ENCODE measurements around the gene MAN2A2. TPM values are rescaled to one million over a fixed set of nuclear protein-coding genes. Genes with fewer than 3 reads are reported as not detected.
A peak's percentile ranks its signal among the peaks of the same experiment; 100 is the strongest.

The MAN2A2 gene
- total and polyA plus RNA-seq, 2 donors (not counting 3 experiments of a cell fraction or from before 2014, with no cell fraction given), result 60.9 to 77.7 TPM

DNA sequence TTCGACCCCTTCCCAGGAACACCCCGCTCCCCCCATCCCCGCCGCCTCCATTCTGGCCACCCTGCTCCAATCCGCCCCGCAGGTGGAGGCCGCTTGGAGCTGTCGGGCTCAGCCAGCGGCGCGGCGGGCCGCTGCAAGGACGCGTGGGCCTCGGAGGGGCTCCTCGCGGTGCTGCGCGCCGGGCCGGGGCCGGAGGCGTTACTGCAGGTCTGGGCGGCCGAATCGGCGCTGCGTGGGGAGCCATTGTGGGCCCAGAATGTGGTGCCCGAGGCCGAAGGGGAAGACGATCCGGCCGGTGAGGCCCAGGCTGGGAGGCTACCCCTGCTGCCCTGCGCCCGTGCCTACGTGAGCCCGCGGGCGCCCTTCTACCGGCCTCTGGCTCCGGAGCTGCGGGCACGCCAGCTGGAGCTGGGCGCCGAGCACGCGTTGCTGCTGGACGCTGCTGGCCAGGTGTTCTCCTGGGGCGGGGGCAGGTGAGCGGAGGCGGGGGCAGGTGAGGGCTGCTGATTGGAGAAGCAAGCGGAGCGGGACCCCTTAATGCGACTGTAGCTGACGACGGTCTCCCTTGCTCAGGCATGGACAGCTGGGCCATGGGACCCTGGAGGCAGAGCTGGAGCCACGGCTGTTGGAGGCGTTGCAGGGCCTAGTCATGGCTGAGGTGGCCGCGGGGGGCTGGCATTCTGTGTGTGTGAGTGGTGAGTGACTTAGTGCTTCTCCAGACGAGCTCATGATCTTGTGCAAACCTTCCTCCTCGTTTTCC, 54.1 kb downstream of the MAN2A2 start:
- ChIA-PET CTCF (interaction anchor here (0.6 to 6.9 kb wide), 42 partner anchors 10 to 316 kb away, joined by 3 to 155 read pairs (median 6); partner anchors contain the start of genes HDDC3, PRC1, UNC45A and VPS33B), POLR2A (interaction anchor here (0.9 to 1.0 kb wide), 2 partner anchors 30 to 64 kb away, joined by 3 to 4 read pairs; no protein-coding TSS in a partner anchor)
- intact Hi-C loops (cut with micrococcal nuclease), result loop anchor here (1.0 to 2.0 kb wide), 2 partner anchors 66 to 76 kb away; partner anchors contain the start of gene VPS33B

DNA sequence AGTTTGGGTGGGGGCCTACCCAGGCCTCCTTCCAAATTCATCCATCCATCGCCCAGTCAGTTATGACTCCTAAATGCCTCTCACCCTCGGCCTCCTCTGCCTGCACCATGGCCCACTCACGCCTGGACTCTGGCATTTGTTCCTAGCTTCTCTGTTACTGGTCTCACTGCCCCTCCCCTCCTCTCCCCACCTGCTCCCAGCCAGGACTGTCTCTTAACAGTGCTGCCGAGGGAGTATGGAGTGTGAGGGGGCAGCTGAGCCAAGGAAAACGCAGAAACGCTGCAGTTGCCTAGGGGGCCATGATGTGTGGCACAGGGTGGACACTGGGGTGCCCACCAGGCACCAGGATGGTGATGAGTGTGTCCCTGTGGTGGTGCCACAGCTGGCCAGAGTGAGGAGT, 54.7 kb downstream of the MAN2A2 start:
- H3K36me3 ChIP-seq (ENCODE audit: control insufficient read depth in 2 of 2, extremely low read depth in 1 of 2, insufficient read depth in 2 of 2, low read length in 2 of 2), result peaks cover 7 to 14% of the 10 kb centered on the region in 2 experiments
- no peak overlapping the region for H3K27ac ChIP-seq (ENCODE audit: insufficient read depth, low read depth, low read length)
- no peaks in the 10 kb centered on the region for H4K20me1 ChIP-seq (replicated peaks; ENCODE audit: control insufficient read depth, extremely low read depth, insufficient read depth, low read length)
- H3K9me1 ChIP-seq (replicated peaks; ENCODE audit: control insufficient read depth, extremely low read depth, insufficient read depth, low read length), result no peaks in the 10 kb centered on the region
- FAIRE-seq (no peak), DNase-seq (ENCODE audit: low read depth, low spot score) (no peak)
- ChIA-PET POLR2A (interaction anchor here (0.7 to 1.0 kb wide), 3 partner anchors 29 to 64 kb away, joined by 3 to 5 read pairs (median 4); no protein-coding TSS in a partner anchor), CTCF (interaction anchor here (1.5 to 6.9 kb wide), 20 partner anchors 10 to 315 kb away, joined by 3 to 155 read pairs (median 23); partner anchors contain the start of genes HDDC3, PRC1, UNC45A and VPS33B)
- H3K27me3 ChIP-seq (ENCODE audit: control insufficient read depth in 2 of 2, insufficient read depth in 2 of 2, low read length in 2 of 2), result no peaks in the 10 kb centered on the region
- H3K4me2 ChIP-seq (ENCODE audit: insufficient read depth, low read length), result peak overlapping the region; percentile 31
- H3K9me3 ChIP-seq (replicated peaks; ENCODE audit: control insufficient read depth, insufficient read depth, low read length), result no peaks in the 10 kb centered on the region
- dilution Hi-C loops (cut with MboI; ENCODE audit: extremely low pct_ligation_motif_present, low sequenced_read_pairs), result no loop called here
- peaks cover 3% of the 10 kb centered on the region for H3K79me2 ChIP-seq (ENCODE audit: control insufficient read depth, insufficient read depth, low read length)
- no TSS peak for BruUV-seq (replicated peaks)
- H3K4me3 ChIP-seq (replicated peaks in 1 of 3; ENCODE audit: insufficient read depth in 1 of 3, low read depth in 1 of 3, low read length in 3 of 3), result no peak overlapping the region
- H3K4me1 ChIP-seq (ENCODE audit: control insufficient read depth, extremely low read depth, insufficient read depth, low read length), result peaks cover 13% of the 10 kb centered on the region
- TF ChIP-seq, protein P1, sequence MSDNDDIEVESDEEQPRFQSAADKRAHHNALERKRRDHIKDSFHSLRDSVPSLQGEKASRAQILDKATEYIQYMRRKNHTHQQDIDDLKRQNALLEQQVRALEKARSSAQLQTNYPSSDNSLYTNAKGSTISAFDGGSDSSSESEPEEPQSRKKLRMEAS (IDR thresholded peaks at IDR 0.05; ENCODE audit: insufficient read depth, insufficient read length), result no peak
- TF ChIP-seq GATA2 (IDR thresholded peaks at IDR 0.05; ENCODE audit: insufficient read depth, insufficient read length, low read depth, low read length) (no peak), MYC (IDR thresholded peaks at IDR 0.05; ENCODE audit: low read depth, low read length) (no peak), JUN (IDR thresholded peaks at IDR 0.05; ENCODE audit: borderline replicate concordance, insufficient read depth, insufficient read length, low read depth) (no peak), EZH2 (IDR thresholded peaks at IDR 0.05; ENCODE audit: borderline replicate concordance, low read depth, low read length, severe bottlenecking) (no peak), POLR2A (IDR thresholded peaks at IDR 0.05; ENCODE audit: low read depth, low read length) (no peak), CTCF (IDR thresholded peaks at IDR 0.05; ENCODE audit: extremely low read depth in 1 of 2, insufficient read depth in 1 of 2, low read depth in 1 of 2, low read length in 2 of 2) (no peak), FOS (IDR thresholded peaks at IDR 0.05; ENCODE audit: borderline replicate concordance, insufficient read depth, low read length) (no peak), POLR2AphosphoS5 (IDR thresholded peaks at IDR 0.05; ENCODE audit: insufficient read depth, low read depth, low read length) (no peak)
- intact Hi-C loops (cut with micrococcal nuclease), result loop anchor here (1.0 to 2.0 kb wide), 2 partner anchors 65 to 76 kb away; partner anchors contain the start of gene VPS33B
- H2AFZ ChIP-seq (ENCODE audit: low read depth, low read length), result no peak overlapping the region
- no peak overlapping the region for H3K9ac ChIP-seq (replicated peaks; ENCODE audit: extremely low read depth, insufficient read depth, low read length)

More for the DNA sequence above, 54.1 kb downstream of the MAN2A2 start:
- H3K9ac ChIP-seq (replicated peaks; ENCODE audit: extremely low read depth, insufficient read depth, low read length), result peak overlapping the region; percentile 46
- BruUV-seq (replicated peaks), result no TSS peak
- dilution Hi-C loops (cut with MboI; ENCODE audit: extremely low pct_ligation_motif_present, low sequenced_read_pairs), result no loop called here
- H3K27ac ChIP-seq (ENCODE audit: insufficient read depth, low read depth, low read length), result no peak overlapping the region
- H3K79me2 ChIP-seq (ENCODE audit: control insufficient read depth, insufficient read depth, low read length), result peaks cover 3% of the 10 kb centered on the region
- H3K9me1 ChIP-seq (replicated peaks; ENCODE audit: control insufficient read depth, extremely low read depth, insufficient read depth, low read length), result no peaks in the 10 kb centered on the region
- TF ChIP-seq POLR2AphosphoS5 (IDR thresholded peaks at IDR 0.05; ENCODE audit: insufficient read depth, low read depth, low read length), result peak; percentile 5
- TF ChIP-seq FOS (IDR thresholded peaks at IDR 0.05; ENCODE audit: borderline replicate concordance, insufficient read depth, low read length), result no peak
- no peak for TF ChIP-seq EZH2 (IDR thresholded peaks at IDR 0.05; ENCODE audit: borderline replicate concordance, low read depth, low read length, severe bottlenecking)
- peak overlapping the region; percentile 56 for H2AFZ ChIP-seq (ENCODE audit: low read depth, low read length)
- no peaks in the 10 kb centered on the region for H4K20me1 ChIP-seq (replicated peaks; ENCODE audit: control insufficient read depth, extremely low read depth, insufficient read depth, low read length)
- FAIRE-seq (no peak), DNase-seq (ENCODE audit: low read depth, low spot score) (peak; percentile 40)
- peaks cover 7 to 16% of the 10 kb centered on the region in 2 experiments for H3K36me3 ChIP-seq (ENCODE audit: control insufficient read depth in 2 of 2, extremely low read depth in 1 of 2, insufficient read depth in 2 of 2, low read length in 2 of 2)
- peak overlapping the region; percentile 16 to 49 (median 36) for H3K4me3 ChIP-seq (replicated peaks in 1 of 3; ENCODE audit: insufficient read depth in 1 of 3, low read depth in 1 of 3, low read length in 3 of 3)
- peak overlapping the region; percentile 31 for H3K4me2 ChIP-seq (ENCODE audit: insufficient read depth, low read length)
- H3K9me3 ChIP-seq (replicated peaks; ENCODE audit: control insufficient read depth, insufficient read depth, low read length), result no peaks in the 10 kb centered on the region
- no peaks in the 10 kb centered on the region for H3K27me3 ChIP-seq (ENCODE audit: control insufficient read depth in 2 of 2, insufficient read depth in 2 of 2, low read length in 2 of 2)
- peaks cover 13% of the 10 kb centered on the region for H3K4me1 ChIP-seq (ENCODE audit: control insufficient read depth, extremely low read depth, insufficient read depth, low read length)
